ENCODE measurements around the gene VPS54.

Gene VPS54

GRCh38 chr2:64019083-64019974, at the start of gene VPS54:
Gene VPS54 (minus strand): TSS chr2:64019428. CDS start chr2:63983999, 35,429 bp downstream.
- H3K4me3 ChIP-seq (ENCODE audit: low read depth, low read length) = peak within 1 kb of the TSS; percentile 88
- DNase-seq (ENCODE audit: low read depth) = no peak
- TF ChIP-seq CTCF (IDR thresholded peaks at IDR 0.05; ENCODE audit: low read depth, low read length, missing control alignments) = peak; percentile 9

GRCh38 chr2:64067326-64067725, 48.1 kb upstream of the VPS54 start:
- DNase-seq (ENCODE audit: low read depth) = no peak
- no peak for TF ChIP-seq CTCF (IDR thresholded peaks at IDR 0.05; ENCODE audit: low read depth, low read length, missing control alignments)
- no peak overlapping the region for H3K4me3 ChIP-seq (ENCODE audit: low read depth, low read length)

- no peak for TF ChIP-seq CTCF (IDR thresholded peaks at IDR 0.05; ENCODE audit: low read depth, low read length, missing control alignments)
These were observed 46.3 kb upstream of the VPS54 start for GRCh38 chr2:64065516-64065915.

GRCh38 chr2:64063924-64064331, 44.7 kb upstream of the VPS54 start:
- no peak for TF ChIP-seq CTCF (IDR thresholded peaks at IDR 0.05; ENCODE audit: low read depth, low read length, missing control alignments)
- DNase-seq (ENCODE audit: low read depth) = no peak
- H3K4me3 ChIP-seq (ENCODE audit: low read depth, low read length) = no peak overlapping the region

More at GRCh38 chr2:64065516-64065915, 46.3 kb upstream of the VPS54 start:
- H3K4me3 ChIP-seq (ENCODE audit: low read depth, low read length) = no peak overlapping the region
- DNase-seq (ENCODE audit: low read depth) = no peak

GRCh38 chr2:64063454-64063853, 44.2 kb upstream of the VPS54 start:
- no peak for DNase-seq (ENCODE audit: low read depth)
- no peak for TF ChIP-seq CTCF (IDR thresholded peaks at IDR 0.05; ENCODE audit: low read depth, low read length, missing control alignments)
- no peak overlapping the region for H3K4me3 ChIP-seq (ENCODE audit: low read depth, low read length)

- peak; percentile 36 for DNase-seq (ENCODE audit: low read depth)
- no peak for TF ChIP-seq CTCF (IDR thresholded peaks at IDR 0.05; ENCODE audit: low read depth, low read length, missing control alignments)
- H3K4me3 ChIP-seq (ENCODE audit: low read depth, low read length) = no peak overlapping the region
These were observed 43.6 kb upstream of the VPS54 start for GRCh38 chr2:64062840-64063239.

GRCh38 chr2:64059270-64059669, 40.0 kb upstream of the VPS54 start:
- no peak overlapping the region for H3K4me3 ChIP-seq (ENCODE audit: low read depth, low read length)
- TF ChIP-seq CTCF (IDR thresholded peaks at IDR 0.05; ENCODE audit: low read depth, low read length, missing control alignments) = no peak
- no peak for DNase-seq (ENCODE audit: low read depth)
